ENCODE measurements around the gene SLC40A1.

SLC40A1 gene

GRCh38 chr2:189599245-189599644 is 18.7 kb upstream of the SLC40A1 start:
- no peak for DNase-seq

- no peak for DNase-seq
These were observed 14.8 kb upstream of the SLC40A1 start for GRCh38 chr2:189595417-189595816.

GRCh38 chr2:189594305-189594704 is 13.7 kb upstream of the SLC40A1 start:
- no peak for DNase-seq

- no peak for DNase-seq
These were observed 12.5 kb upstream of the SLC40A1 start for GRCh38 chr2:189593115-189593514.

- DNase-seq = no peak
These were observed 11.9 kb upstream of the SLC40A1 start for GRCh38 chr2:189592353-189592984.

GRCh38 chr2:189587780-189588179 is 7.2 kb upstream of the SLC40A1 start:
- DNase-seq = no peak

- DNase-seq = no peak
These were observed 4.7 kb upstream of the SLC40A1 start for GRCh38 chr2:189585226-189585756.

- no peak for DNase-seq
These were observed 4.1 kb upstream of the SLC40A1 start for GRCh38 chr2:189584686-189585085.

GRCh38 chr2:189583227-189584198 is 2.9 kb upstream of the SLC40A1 start:
- no peak for DNase-seq

- DNase-seq = no peak
These were observed 2.2 kb upstream of the SLC40A1 start for GRCh38 chr2:189582809-189583192.

- no peak for DNase-seq
These were observed 1.7 kb upstream of the SLC40A1 start for GRCh38 chr2:189582140-189582808.

- DNase-seq = peak; percentile 61
These were observed 961 bp upstream of the SLC40A1 start for GRCh38 chr2:189581354-189582139.

- peak; percentile 68 for DNase-seq
These were observed 340 bp downstream of the SLC40A1 start for GRCh38 chr2:189580241-189580651.

GRCh38 chr2:189579585-189580186 is 900 bp downstream of the SLC40A1 start:
- DNase-seq = no peak

GRCh38 chr2:189578272-189578950 is 2.2 kb downstream of the SLC40A1 start:
- DNase-seq = no peak

GRCh38 chr2:189577121-189577520 is 3.5 kb downstream of the SLC40A1 start:
- DNase-seq = no peak

GRCh38 chr2:189576396-189576795 is 4.2 kb downstream of the SLC40A1 start:
- no peak for DNase-seq

- no peak for DNase-seq
These were observed 5.7 kb downstream of the SLC40A1 start for GRCh38 chr2:189574793-189575475.

GRCh38 chr2:189570570-189571031 is 10.0 kb downstream of the SLC40A1 start:
- no peak for DNase-seq

- DNase-seq = no peak
These were observed 11.2 kb downstream of the SLC40A1 start for GRCh38 chr2:189569295-189569910.
